ENCODE measurements around the gene KAT6B.

KAT6B gene

GRCh38 chr10:74925291-74925690 lies 98.9 kb downstream of the KAT6B start:
- DNase-seq: no peak

GRCh38 chr10:74925708-74926107 lies 99.3 kb downstream of the KAT6B start:
- DNase-seq: no peak

GRCh38 chr10:74926791-74927585 lies 100.6 kb downstream of the KAT6B start:
- no peak for DNase-seq

- no peak for DNase-seq
Observed at GRCh38 chr10:74927701-74928100, 101.3 kb downstream of the KAT6B start.

- DNase-seq: no peak
Observed at GRCh38 chr10:74928742-74929191, 102.4 kb downstream of the KAT6B start.

GRCh38 chr10:74929197-74929596 lies 102.8 kb downstream of the KAT6B start:
- DNase-seq: no peak

GRCh38 chr10:74930965-74931364 lies 104.6 kb downstream of the KAT6B start:
- DNase-seq: no peak

GRCh38 chr10:74932648-74933047 lies 106.2 kb downstream of the KAT6B start:
- no peak for DNase-seq

- no peak for DNase-seq
Observed at GRCh38 chr10:74934100-74934812, 107.9 kb downstream of the KAT6B start.

GRCh38 chr10:74936577-74937265 lies 110.3 kb downstream of the KAT6B start:
- no peak for DNase-seq

GRCh38 chr10:74937266-74937856 lies 111.0 kb downstream of the KAT6B start:
- no peak for DNase-seq

GRCh38 chr10:74944205-74944604 lies 117.8 kb downstream of the KAT6B start:
- DNase-seq: no peak

- DNase-seq: no peak
Observed at GRCh38 chr10:74947781-74948401, 121.5 kb downstream of the KAT6B start.

- no peak for DNase-seq
Observed at GRCh38 chr10:74949034-74949832, 122.8 kb downstream of the KAT6B start.

GRCh38 chr10:74949843-74950765 lies 123.7 kb downstream of the KAT6B start:
- DNase-seq: no peak

GRCh38 chr10:74953214-74953613 lies 126.8 kb downstream of the KAT6B start:
- DNase-seq: no peak

- DNase-seq: no peak
Observed at GRCh38 chr10:74955796-74956195, 129.4 kb downstream of the KAT6B start.

- DNase-seq: no peak
Observed at GRCh38 chr10:74956555-74957111, 130.2 kb downstream of the KAT6B start.

GRCh38 chr10:74957285-74957961 lies 131.0 kb downstream of the KAT6B start:
- DNase-seq: no peak

GRCh38 chr10:74958316-74958715 lies 131.9 kb downstream of the KAT6B start:
- DNase-seq: no peak
